HG03378 (cell line): ENCODE measurements around the gene TXNDC17.
"Not testable (repeated sequence)": the region's sequence is repeated elsewhere in the genome, so short reads cannot be mapped to it uniquely, and the experiment has no call there.

Source experiments
- ATAC-seq: cut with Tn5 transposase; IDR thresholded peaks from one replicate; pipeline ENCODE4 v1.9.1; 2021; ENCODE audit warnings: mild to moderate bottlenecking, moderate library complexity; ENCODE audit not compliant: unreplicated experiment

The TXNDC17 gene

GRCh38 chr17:6660101-6660500 lies 19.2 kb downstream of the TXNDC17 start:
- no peak for ATAC-seq

- peak; percentile 65 for ATAC-seq
These were observed 20.1 kb downstream of the TXNDC17 start for GRCh38 chr17:6660805-6661463.

GRCh38 chr17:6661464-6661848 lies 20.6 kb downstream of the TXNDC17 start:
- no peak for ATAC-seq

DNA sequence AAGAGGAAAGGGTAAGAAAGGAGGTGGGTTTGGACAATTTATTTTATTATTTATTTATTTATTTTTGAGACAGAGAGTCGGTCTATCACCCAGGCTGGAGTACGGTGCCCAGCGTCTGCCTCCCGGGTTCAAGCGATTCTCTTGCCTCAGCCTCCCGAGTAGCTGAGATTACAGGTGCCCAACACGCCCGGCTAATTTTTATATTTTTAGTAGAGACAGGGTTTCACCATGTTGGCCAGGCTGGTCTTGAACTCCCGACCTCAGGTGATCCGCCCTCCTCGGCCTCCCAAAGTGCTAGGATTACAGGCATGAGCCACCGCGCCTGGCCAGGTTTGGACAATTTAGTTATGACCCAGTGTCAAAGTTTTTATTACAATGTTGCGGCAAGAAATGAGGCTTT lies 22.3 kb downstream of the TXNDC17 start:
- ATAC-seq = not testable (repeated sequence)

GRCh38 chr17:6666077-6666521 lies 25.2 kb downstream of the TXNDC17 start:
- ATAC-seq = no peak

DNA sequence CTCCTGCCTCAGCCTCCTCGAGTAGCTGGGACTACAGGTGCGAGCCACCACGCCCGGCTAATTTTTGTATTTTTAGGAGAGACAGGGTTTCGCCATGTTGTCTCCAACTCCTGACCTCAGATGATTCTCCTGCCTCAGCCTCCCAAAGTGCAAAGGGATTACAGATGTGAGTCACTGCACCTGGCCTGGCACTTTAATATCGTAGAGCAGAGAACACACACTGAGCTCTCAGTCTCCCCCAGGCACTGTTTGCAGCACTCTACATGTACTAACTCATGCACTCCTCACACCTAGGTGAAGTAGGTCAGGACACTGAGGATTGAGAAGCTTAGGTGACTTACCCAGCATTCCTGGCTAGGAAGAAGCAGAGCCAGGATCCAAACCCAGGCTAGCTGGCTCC lies 25.7 kb downstream of the TXNDC17 start:
- ATAC-seq = no peak

GRCh38 chr17:6667516-6667915 lies 26.7 kb downstream of the TXNDC17 start:
- no peak for ATAC-seq

DNA sequence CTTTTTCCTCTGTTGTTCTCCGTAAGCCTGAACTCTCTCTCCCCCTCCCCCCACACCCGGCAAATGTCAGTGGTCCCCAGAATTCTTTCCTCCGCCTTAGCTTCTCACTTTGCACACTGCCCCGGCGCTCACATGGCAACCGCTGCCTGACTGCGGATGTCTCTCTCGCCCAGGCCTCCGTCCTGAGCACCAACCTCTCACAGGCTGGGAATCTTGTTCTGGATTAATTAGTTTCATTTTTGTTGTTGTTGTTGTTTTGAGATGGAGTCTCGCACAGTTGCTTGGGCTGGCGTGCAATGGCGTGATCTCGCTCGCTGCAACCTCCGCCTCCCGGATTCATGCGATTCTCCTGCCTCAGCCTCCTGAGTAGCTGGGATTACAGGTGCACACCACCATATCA lies 27.4 kb downstream of the TXNDC17 start:
- no peak for ATAC-seq

DNA sequence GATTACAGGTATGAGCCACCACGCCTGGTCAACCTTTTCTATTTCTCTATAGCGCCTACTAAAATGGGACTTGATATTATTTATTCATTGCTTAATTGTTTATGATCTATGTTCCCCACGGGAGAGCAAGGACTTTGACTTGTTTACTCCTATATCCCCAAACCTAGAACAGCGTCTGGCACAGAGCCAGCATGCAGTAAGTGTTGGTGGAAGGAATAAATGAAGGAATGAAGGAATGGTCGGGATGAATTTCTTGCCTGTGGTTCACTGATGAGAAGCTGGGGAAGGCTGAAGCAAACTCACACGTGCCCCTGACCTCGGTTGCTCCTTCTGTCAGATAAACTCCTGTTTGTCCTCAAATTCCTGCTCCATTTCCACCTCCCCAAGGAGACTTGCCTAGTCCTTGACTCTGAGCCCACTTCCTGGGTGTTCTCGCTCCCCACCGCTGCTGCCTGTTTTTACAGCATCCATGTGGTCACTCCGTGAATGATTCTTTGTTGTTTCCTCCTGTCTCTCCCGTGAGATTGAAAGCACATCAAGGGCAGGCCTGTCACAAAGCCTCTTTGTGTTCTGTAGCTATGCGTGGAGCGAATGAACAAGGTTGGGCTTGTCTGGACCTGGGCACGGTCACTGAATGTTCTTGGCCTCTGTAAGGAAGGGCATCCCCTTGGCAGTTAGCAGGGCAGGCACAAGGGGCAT lies 28.0 kb downstream of the TXNDC17 start:
- no peak for ATAC-seq

DNA sequence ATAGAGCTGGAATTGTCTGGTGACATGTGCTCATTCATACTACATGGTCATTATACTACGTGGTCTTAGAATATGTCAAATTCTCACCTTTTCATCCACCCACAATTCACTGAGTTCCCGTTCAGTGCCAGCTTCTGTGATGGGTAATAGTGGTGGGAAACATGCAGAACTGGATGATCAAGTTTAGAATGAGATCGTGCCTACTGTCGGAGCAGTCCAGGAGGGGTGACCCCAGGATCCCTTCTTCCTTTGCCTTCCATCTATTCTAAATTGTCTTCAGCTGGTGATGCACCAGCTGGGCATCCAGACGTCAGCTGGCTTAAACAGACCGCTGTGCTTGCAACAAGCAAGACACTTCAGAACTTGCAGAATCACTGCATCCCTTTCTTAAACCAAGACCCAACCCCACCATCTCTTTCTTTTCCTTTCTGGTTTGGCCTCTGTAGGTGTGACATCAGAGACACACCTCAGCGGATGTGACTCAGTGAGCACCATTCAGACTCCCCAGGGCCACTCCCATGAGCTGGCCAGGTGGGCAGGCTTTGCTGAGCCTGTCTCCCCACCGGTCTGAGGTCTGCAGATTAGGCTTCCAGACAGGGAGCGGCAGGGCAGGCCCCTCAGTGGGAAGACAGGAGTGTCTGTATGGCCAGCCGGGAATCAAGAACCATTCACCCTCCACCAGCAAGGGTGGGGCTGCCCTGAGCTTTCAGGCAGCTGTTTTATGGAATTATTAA lies 28.8 kb downstream of the TXNDC17 start:
- ATAC-seq = no peak

GRCh38 chr17:6670571-6670970 lies 29.7 kb downstream of the TXNDC17 start:
- no peak for ATAC-seq

DNA sequence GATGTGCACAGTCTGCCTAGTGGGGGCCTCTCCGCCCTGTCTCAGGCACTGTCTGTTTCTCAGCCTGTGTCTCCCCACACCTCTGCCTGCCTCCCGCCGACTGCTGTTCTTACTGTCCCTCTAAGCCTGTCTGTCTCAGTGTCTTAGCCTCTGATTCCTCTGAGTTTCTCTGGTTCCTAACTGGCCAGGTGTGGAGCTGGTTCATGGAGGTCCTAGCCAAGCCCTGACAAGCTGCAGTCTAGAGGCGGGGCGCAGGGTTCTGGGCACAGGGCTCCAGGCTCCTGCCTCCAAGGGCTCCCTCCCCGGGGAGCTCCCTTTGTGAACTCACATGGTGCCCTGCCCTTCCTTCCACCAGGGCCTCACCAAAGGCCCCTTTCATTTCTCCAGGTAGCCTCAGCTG lies 30.1 kb downstream of the TXNDC17 start:
- ATAC-seq = no peak

DNA sequence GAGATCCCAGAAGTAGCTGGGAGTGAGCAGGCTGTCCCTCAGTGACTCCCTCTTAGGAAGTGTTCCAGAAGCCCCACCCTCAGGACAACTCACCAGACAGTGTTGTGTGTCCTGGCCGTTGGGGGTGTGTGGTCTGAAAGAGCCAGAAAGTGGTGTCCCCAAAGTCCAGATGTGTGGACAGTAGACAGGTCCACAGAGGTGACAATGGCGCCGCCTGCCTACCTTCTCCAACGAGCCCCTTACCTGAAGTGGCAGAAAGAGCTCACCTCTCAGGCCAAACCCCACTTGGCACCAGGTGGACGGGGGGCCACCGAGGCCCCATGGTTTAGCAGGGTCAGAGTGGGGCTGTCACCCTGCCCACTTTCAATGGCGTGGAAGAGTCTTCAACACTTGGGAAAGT lies 30.6 kb downstream of the TXNDC17 start:
- ATAC-seq = no peak

DNA sequence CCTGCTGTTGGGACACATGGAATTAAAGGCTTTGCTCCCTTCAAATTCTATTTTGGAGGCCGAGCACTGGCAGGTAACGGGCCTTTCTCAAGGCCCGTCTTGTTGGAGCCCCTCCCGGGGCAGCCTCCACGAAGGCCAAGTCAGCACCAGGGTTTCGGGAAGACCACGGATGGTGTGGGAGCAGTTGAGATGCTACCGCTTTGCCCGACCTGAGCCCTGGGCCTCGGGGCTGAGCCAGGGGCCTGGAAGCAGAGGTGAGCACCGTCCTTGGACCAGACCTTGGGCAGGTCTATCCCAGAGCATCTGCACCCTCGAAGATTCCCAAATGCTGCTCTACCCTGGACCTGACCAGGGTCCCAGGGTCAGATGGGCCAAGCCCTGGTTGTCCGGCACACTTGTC lies 33.7 kb downstream of the TXNDC17 start:
- no peak for ATAC-seq

GRCh38 chr17:6675201-6675825 lies 34.5 kb downstream of the TXNDC17 start:
- no peak for ATAC-seq

DNA sequence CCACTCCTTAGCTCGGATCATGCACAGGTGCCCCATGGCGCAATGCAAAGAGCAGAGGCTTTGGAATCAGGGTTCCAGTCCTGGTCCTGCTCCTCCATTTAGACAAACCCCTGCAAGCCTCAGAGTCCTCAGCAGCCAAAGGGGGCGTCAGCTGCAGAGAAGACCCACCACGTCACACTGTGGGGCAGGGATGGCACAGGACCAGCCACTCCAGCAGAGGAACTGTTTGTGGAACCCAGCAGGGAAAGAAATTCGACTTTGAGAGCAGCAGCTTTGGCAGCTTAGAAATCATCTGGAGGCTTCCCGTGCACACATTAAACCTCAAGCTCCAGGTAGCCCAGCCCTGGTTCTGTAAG lies 35.9 kb downstream of the TXNDC17 start:
- ATAC-seq = no peak

DNA sequence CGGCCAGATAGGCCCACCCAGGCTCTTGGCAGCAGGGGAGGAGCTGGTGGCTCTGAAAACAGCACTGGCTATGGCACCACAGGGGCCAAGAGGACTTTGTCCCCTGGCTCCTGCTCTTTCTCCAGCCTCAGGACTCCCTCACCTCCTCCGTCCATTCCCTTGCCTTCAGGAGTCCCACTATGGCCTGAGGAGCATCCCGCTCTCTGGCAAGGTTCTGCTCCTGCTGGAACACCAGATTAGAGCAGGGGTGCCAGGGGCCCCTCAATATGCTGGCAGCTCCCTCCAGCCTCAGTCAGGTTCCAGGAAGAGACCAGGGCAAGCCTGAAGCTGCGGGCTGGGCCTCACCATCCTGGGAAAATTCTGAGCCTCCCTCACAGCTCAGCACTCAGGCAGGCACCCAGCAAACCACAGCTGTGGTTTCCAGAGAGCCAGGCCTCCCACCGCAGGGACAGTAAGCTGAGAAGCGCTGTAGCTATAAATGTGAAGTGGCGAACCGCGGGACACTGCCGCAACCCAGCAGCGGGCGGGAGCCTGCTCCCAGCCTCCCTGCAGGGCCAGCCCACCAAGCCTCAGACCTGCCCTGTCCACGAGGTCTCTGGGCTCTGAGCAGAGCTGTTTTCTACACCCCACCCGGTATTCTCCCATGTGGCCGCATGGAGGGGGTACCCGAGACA lies 36.4 kb downstream of the TXNDC17 start:
- no peak for ATAC-seq

GRCh38 chr17:6677946-6678345 lies 37.1 kb downstream of the TXNDC17 start:
- no peak for ATAC-seq

- no peak for ATAC-seq
These were observed 38.4 kb downstream of the TXNDC17 start for GRCh38 chr17:6679241-6679640.

GRCh38 chr17:6681176-6681575 lies 40.3 kb downstream of the TXNDC17 start:
- ATAC-seq = no peak

GRCh38 chr17:6681671-6682070 lies 40.8 kb downstream of the TXNDC17 start:
- no peak for ATAC-seq
